SU-DHL-6 (cell line): ENCODE measurements around the gene DEF6.

Experiments used
- H2AFZ ChIP-seq: fragments of 200-600 bp; sonication (generic); 2 replicates; pipeline ENCODE4 v1.6.1; 2014; ENCODE audit warnings: low read depth, mild to moderate bottlenecking, moderate library complexity, mixed read lengths, antibody characterized with exemption, low read length; ENCODE audit not compliant: severe bottlenecking
- H3F3A ChIP-seq: fragments of 200-600 bp; shearing (Covaris generic); 2 replicates; pipeline ENCODE4 v1.6.0; 2016; ENCODE audit warnings: antibody characterized with exemption, mild to moderate bottlenecking; ENCODE audit not compliant: insufficient read depth
- H3K27ac ChIP-seq: fragments of 200-600 bp; sonication (generic); 2 replicates; pipeline ENCODE4 v1.5.1; 2016; ENCODE audit warnings: low read depth, mild to moderate bottlenecking, low read length, moderate library complexity, mixed read lengths
- H3K27me3 ChIP-seq: fragments of 200-600 bp; sonication (generic), shearing (Covaris generic); 2 replicates; pipeline ENCODE4 v1.6.0; 2014; ENCODE audit warnings: mild to moderate bottlenecking, low read length
- H3K36me3 ChIP-seq: fragments of 200-600 bp; sonication (generic); 2 replicates; pipeline ENCODE4 v1.6.1; 2014; ENCODE audit warnings: mild to moderate bottlenecking, low read length, mixed read lengths
- H3K4me2 ChIP-seq: fragments of 300-600, 200-600 bp; shearing (Covaris generic), sonication (generic); 2 replicates; pipeline ENCODE4 v1.6.0; 2014; ENCODE audit warnings: low read length, low read depth, mild to moderate bottlenecking; ENCODE audit not compliant: poor library complexity, severe bottlenecking
- H3K4me3 ChIP-seq: fragments of 200-600 bp; sonication (generic); 2 replicates; pipeline ENCODE4 v1.5.1; 2014; ENCODE audit warnings: antibody characterized with exemption, low read length, mild to moderate bottlenecking, mixed read lengths; ENCODE audit not compliant: insufficient read depth, poor library complexity, severe bottlenecking
- H3K79me2 ChIP-seq: fragments of 200-600 bp; sonication (generic); 2 replicates; pipeline ENCODE4 v1.6.1; 2014; ENCODE audit warnings: mild to moderate bottlenecking, low read length, moderate library complexity; ENCODE audit not compliant: insufficient read depth
- H3K9ac ChIP-seq: fragments of 200-600 bp; sonication (generic); 2 replicates; pipeline ENCODE4 v1.7.0; 2014; ENCODE audit warnings: mild to moderate bottlenecking, low read length
- H3K9me2 ChIP-seq: fragments of 200-600 bp; sonication (generic); replicated peaks from 2 replicates; pipeline ENCODE4 v1.6.1; 2014; ENCODE audit warnings: low read length; ENCODE audit not compliant: insufficient read depth
- H3K9me3 ChIP-seq: fragments of 200-600 bp; sonication (generic); 2 replicates; pipeline ENCODE4 v1.6.1; 2014; ENCODE audit warnings: low read length, mixed read lengths; ENCODE audit not compliant: insufficient read depth
- H4K20me1 ChIP-seq: fragments of 200-600 bp; sonication (generic); 2 replicates; pipeline ENCODE4 v1.6.1; 2014; ENCODE audit warnings: low read depth, mild to moderate bottlenecking, antibody characterized with exemption, low read length, moderate library complexity, mixed read lengths
- EZH2phosphoT487 ChIP-seq: fragments of 200-600 bp; sonication (generic), shearing (Covaris generic); conservative IDR thresholded peaks from 2 replicates; pipeline ENCODE4 v1.6.1; 2018; ENCODE audit warnings: mild to moderate bottlenecking, antibody characterized with exemption, low read length, moderate library complexity, mixed read lengths
- TF ChIP-seq, protein P1 (sequence below): fragments of 200-600 bp; sonication (generic); IDR thresholded peaks from one replicate; pipeline ENCODE4 v1.5.1; 2017; ENCODE audit warnings: antibody characterized with exemption, mild to moderate bottlenecking, low read length, moderate library complexity; ENCODE audit not compliant: insufficient read depth, poor library complexity, severe bottlenecking

The DEF6 gene

GRCh38 chr6:35317483-35318195 lies 20.0 kb downstream of the DEF6 start:
- no peaks in the 10 kb centered on the region for H3K9me2 ChIP-seq
- H3K4me3 ChIP-seq = no peak overlapping the region
- H3K9me3 ChIP-seq = no peaks in the 10 kb centered on the region
- H3K4me2 ChIP-seq = no peak overlapping the region
- H4K20me1 ChIP-seq = no peaks in the 10 kb centered on the region
- no peaks in the 10 kb centered on the region; the same call in 1 of the 2 replicates for H3K36me3 ChIP-seq
- H3K9ac ChIP-seq = no peak overlapping the region
- no peak for TF ChIP-seq EZH2phosphoT487
- TF ChIP-seq, protein P1, sequence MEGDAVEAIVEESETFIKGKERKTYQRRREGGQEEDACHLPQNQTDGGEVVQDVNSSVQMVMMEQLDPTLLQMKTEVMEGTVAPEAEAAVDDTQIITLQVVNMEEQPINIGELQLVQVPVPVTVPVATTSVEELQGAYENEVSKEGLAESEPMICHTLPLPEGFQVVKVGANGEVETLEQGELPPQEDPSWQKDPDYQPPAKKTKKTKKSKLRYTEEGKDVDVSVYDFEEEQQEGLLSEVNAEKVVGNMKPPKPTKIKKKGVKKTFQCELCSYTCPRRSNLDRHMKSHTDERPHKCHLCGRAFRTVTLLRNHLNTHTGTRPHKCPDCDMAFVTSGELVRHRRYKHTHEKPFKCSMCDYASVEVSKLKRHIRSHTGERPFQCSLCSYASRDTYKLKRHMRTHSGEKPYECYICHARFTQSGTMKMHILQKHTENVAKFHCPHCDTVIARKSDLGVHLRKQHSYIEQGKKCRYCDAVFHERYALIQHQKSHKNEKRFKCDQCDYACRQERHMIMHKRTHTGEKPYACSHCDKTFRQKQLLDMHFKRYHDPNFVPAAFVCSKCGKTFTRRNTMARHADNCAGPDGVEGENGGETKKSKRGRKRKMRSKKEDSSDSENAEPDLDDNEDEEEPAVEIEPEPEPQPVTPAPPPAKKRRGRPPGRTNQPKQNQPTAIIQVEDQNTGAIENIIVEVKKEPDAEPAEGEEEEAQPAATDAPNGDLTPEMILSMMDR = no peak
- H3K79me2 ChIP-seq = no peaks in the 10 kb centered on the region
- H3K27ac ChIP-seq = no peak overlapping the region
- H2AFZ ChIP-seq = no peak overlapping the region
- peaks cover 14% of the 10 kb centered on the region; the same call in 1 of the 2 replicates for H3F3A ChIP-seq
- no peaks in the 10 kb centered on the region for H3K27me3 ChIP-seq

- H3K9me3 ChIP-seq = no peaks in the 10 kb centered on the region
- no peaks in the 10 kb centered on the region for H3K79me2 ChIP-seq
- H3K4me3 ChIP-seq = no peak overlapping the region
- no peaks in the 10 kb centered on the region for H4K20me1 ChIP-seq
- no peak overlapping the region for H2AFZ ChIP-seq
- H3K27me3 ChIP-seq = no peaks in the 10 kb centered on the region
- H3K27ac ChIP-seq = no peak overlapping the region
- peaks cover 6% of the 10 kb centered on the region; the same call in 1 of the 2 replicates for H3F3A ChIP-seq
- H3K36me3 ChIP-seq = no peaks in the 10 kb centered on the region; the same call in 1 of the 2 replicates
- H3K9ac ChIP-seq = no peak overlapping the region
- no peak overlapping the region for H3K4me2 ChIP-seq
- TF ChIP-seq, protein P1 = no peak
- no peak for TF ChIP-seq EZH2phosphoT487
- H3K9me2 ChIP-seq = no peaks in the 10 kb centered on the region
These were observed 20.9 kb downstream of the DEF6 start for GRCh38 chr6:35318196-35319171.

- Histone ChIP-seq H3K9me2 (no peaks in the 10 kb centered on the region), H4K20me1 (no peaks in the 10 kb centered on the region), H3K27me3 (no peaks in the 10 kb centered on the region), H2AFZ (no peak overlapping the region), H3K36me3 (no peaks in the 10 kb centered on the region; the same call in 1 of the 2 replicates), H3K9me3 (no peaks in the 10 kb centered on the region), H3K9ac (no peak overlapping the region), H3K4me2 (no peak overlapping the region), H3K27ac (no peak overlapping the region), H3F3A (0 out of 2 replicates have a peak, but pooled peaks cover 4% of the 10 kb centered on the region), H3K79me2 (no peaks in the 10 kb centered on the region), H3K4me3 (no peak overlapping the region)
- TF ChIP-seq, protein P1 = no peak
- TF ChIP-seq EZH2phosphoT487 = no peak
These were observed 21.9 kb downstream of the DEF6 start for GRCh38 chr6:35319346-35320030.
